ENCODE measurements around the gene DOP1A.

Gene DOP1A

GRCh38 chr6:83067448-83068439 is at the start of gene DOP1A:
DOP1A (plus strand) TSS chr6:83067671; CDS start chr6:83096978, 29,307 bp downstream.
- TF ChIP-seq CTCF (IDR thresholded peaks at IDR 0.05; ENCODE audit: control insufficient read depth, insufficient read depth, low read depth, low read length, missing control alignments): peak; percentile 99
- H3K4me3 ChIP-seq (ENCODE audit: control insufficient read depth, low read depth, low read length): peak within 1 kb of the TSS; percentile 64
- DNase-seq (ENCODE audit: low read depth): peak; percentile 56

- DNase-seq (ENCODE audit: low read depth): no peak
- TF ChIP-seq CTCF (IDR thresholded peaks at IDR 0.05; ENCODE audit: control insufficient read depth, insufficient read depth, low read depth, low read length, missing control alignments): no peak
- no peak overlapping the region for H3K4me3 ChIP-seq (ENCODE audit: control insufficient read depth, low read depth, low read length)
These were observed 47.7 kb upstream of the DOP1A start for GRCh38 chr6:83019741-83020140.

GRCh38 chr6:83031689-83032088 is 35.8 kb upstream of the DOP1A start:
- DNase-seq (ENCODE audit: low read depth): no peak
- no peak overlapping the region for H3K4me3 ChIP-seq (ENCODE audit: control insufficient read depth, low read depth, low read length)
- TF ChIP-seq CTCF (IDR thresholded peaks at IDR 0.05; ENCODE audit: control insufficient read depth, insufficient read depth, low read depth, low read length, missing control alignments): no peak

GRCh38 chr6:83038246-83038645 is 29.2 kb upstream of the DOP1A start:
- TF ChIP-seq CTCF (IDR thresholded peaks at IDR 0.05; ENCODE audit: control insufficient read depth, insufficient read depth, low read depth, low read length, missing control alignments): no peak
- no peak overlapping the region for H3K4me3 ChIP-seq (ENCODE audit: control insufficient read depth, low read depth, low read length)
- no peak for DNase-seq (ENCODE audit: low read depth)

- DNase-seq (ENCODE audit: low read depth): no peak
- H3K4me3 ChIP-seq (ENCODE audit: control insufficient read depth, low read depth, low read length): no peak overlapping the region
- TF ChIP-seq CTCF (IDR thresholded peaks at IDR 0.05; ENCODE audit: control insufficient read depth, insufficient read depth, low read depth, low read length, missing control alignments): no peak
These were observed 24.9 kb upstream of the DOP1A start for GRCh38 chr6:83042467-83043053.

GRCh38 chr6:83044091-83044768 is 23.2 kb upstream of the DOP1A start:
- TF ChIP-seq CTCF (IDR thresholded peaks at IDR 0.05; ENCODE audit: control insufficient read depth, insufficient read depth, low read depth, low read length, missing control alignments): no peak
- H3K4me3 ChIP-seq (ENCODE audit: control insufficient read depth, low read depth, low read length): no peak overlapping the region
- no peak for DNase-seq (ENCODE audit: low read depth)

All from AG09309 (cell line).